Amniotic stem cell (primary cell): ENCODE data around the gene ABCB8.

ENCODE experiments used
- DNase-seq: peaks from one replicate; lab custom pipeline; 2025; lab: John Stamatoyannopoulos, UW

ABCB8 gene

DNA sequence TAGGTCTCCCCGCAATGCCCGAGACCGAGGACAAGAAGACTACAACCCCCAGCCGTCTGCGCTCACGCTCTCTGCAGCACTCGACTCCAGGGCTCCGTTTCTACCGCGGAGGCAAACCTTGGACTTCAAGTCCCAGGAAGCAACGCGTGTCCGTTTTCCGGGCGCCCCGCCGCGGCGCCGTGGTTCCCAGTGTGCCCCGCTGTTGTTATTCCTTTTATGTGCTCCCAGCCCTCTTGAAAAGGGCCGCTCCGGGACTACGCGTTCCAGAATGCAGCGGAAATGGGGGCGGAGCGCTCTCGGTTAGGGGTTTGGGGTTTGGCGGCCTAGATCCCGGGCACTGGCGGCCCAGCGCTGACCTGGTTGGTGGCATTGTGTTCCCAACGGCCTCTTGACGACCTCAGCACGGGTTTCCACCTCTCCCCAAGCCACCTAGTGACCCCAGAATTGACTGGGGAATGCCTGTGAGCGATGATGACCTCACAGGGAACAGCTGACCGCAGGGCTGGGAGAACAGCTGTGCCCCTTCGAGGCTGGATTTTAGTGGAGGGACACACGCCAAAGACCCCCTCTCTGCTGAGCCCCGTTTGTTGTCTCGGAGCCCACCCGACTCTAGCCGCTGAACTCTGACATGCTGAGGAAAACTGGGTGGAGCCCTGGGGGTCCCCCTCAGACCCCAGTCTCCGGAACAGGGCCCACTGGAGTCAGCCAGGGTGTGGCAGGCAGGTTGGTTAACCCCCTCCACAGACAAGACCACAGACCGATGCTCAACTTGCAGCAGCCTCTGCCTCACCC is 29.9 kb downstream of the ABCB8 start:
- DNase-seq: peak; percentile 99

DNA sequence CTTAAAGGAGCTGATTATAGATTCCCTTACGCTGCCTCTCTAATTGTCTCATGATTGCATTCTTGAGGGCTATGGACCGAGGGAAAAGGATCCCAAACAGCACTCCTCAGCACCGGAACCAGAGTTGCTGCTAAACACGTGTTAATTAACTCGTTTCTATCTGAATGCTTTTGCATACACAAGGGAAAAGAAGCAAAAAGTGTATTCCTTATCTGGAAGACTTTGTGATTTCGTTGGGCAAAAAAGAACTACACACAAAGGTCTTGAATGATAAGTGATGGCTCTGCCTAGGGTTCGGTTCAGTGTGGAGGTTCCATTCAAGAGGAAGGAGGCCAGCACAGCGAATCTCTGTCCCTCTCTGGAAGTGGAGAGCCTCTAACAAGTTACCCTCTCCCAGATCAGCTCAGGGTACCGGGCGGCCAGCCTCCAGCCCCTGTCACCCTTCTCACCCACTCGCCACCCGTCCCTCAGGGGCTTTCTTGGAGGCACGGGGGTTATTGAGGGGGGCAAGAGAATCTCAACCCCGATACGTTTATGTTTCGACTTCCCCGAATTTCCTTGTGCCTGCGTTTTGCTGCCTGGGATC is 30.6 kb downstream of the ABCB8 start:
- no peak for DNase-seq

DNA sequence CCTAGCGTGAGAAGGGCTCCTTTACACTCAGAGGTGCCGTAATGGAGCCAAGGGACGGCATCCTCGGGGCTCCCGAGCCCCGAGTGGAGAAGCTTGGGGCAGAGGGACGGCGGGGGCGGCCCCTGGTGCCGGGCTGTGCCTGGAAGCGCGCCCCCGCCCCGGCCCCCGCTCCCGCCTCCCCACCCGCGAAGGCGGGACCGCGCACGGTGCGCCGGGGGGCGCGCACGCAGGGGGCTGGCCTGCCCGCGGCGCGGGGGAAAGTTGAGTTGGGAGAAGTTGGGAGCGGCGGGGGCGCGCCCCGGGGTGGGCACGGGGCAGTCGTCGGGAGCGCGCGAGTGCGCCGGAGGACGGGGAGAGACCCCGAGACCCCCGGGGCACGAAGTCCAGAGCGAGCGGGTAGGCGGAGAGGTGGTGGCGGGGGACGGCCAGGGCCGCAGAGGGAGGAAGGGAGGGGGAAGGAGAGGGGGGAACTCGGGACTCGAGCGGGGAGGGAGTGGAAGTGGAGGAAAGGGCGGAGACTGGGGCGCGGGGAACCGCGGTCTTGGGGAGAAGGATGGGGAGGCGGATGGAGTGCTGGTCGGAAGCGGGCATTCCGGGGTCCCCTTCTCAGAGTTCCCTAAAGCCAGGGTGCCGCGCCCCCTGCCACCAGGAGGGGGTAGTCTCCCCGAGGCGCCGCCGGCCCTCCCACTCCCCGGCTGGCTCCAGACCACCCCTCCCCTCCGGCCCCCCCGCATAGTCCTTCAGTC is 31.3 kb downstream of the ABCB8 start, which contains the start of gene SLC4A2:
Gene SLC4A2 (plus strand): TSS at position 223 of the 746 bp plus-strand sequence. CDS start 2,399 bp downstream, outside the sequence.
- peak; percentile 51 for DNase-seq

DNA sequence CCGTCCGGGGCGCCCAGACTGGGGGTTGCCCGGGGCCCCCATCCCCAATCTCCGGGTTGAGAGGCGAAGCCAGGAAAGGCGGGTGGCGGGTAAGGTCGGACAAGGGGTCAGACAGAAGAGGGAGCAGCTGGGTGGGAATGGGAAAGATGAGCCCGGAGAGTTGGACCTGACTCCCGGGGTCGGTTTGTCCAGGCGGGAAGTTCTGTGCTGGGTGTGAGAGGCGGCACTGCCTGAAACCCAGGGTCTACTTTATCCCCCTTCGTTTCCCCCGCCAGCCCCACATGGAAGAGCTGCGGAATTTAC is 31.8 kb downstream of the ABCB8 start:
- no peak for DNase-seq

- no peak for DNase-seq
These were observed 32.4 kb downstream of the ABCB8 start for GRCh38 chr7:151060416-151061212.

- no peak for DNase-seq
These were observed 33.2 kb downstream of the ABCB8 start for GRCh38 chr7:151061213-151062110.

DNA sequence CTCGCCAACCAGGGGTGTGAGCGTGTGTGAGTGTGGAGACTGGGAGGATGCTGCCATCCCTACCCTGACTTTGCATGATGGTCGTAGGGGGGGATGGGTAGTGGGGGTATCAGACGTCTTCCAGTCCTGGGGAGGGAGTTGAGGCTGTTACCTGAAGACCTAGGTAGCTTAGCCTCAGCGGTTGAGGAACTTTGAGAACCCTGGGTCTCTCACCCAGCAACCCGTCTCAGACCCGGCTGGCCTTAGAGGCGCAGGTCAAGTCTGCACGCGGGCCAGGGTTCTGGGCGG is 33.8 kb downstream of the ABCB8 start:
- no peak for DNase-seq

GRCh38 chr7:151062399-151063211 is 34.4 kb downstream of the ABCB8 start:
- no peak for DNase-seq

DNA sequence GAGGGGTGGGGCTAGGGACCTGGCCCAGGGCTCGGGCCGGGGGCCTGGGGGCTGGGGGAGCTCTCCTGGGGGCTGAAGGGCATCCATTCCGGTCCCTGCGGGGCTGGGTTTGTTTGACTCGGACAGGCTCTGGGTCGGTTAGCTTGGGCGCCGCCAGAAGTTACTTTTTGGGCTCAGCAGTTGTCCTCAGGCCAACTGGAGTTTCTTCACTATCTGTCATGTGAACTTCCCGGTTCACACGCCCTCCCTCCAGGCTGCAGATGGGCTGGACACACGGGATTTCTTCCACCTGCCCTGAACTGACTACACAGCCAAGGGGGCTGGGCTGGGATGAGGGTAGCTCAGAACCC is 34.9 kb downstream of the ABCB8 start:
- DNase-seq: no peak

DNA sequence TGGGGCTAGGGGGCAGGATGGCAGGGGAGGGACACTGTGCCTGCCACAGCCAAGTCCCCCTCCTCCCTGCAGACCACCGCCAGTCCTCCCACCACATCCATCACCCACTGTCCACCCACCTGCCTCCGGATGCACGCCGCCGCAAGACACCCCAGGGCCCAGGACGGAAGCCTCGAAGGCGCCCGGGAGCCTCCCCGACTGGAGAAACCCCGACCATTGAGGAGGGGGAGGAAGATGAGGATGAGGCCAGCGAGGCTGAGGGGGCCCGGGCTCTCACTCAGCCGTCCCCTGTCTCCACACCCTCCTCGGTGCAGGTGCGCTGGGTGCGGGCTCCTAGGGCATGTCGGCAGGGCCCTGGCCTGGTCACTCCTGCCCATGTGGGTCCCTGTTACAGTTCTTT is 36.2 kb downstream of the ABCB8 start:
- DNase-seq: no peak

DNA sequence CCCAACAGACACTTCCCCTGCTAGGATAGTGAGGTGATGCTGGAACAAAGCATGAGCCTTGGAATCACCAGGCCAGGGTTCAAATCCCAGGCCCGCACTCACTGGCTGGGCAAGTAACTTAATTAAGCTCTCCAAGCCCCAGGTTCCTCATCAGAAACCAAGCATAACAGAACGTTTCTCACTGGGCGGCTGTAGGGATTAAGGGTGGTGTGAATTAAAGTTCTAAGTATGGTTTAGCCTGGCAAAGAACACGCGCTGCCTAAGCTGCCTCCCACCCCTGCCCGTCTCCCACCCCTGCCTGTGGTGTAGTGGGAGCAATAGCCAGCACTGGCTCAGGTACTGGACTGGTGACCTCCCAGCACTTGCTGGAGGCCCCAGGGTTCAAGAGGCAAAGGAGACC is 36.7 kb downstream of the ABCB8 start:
- DNase-seq: no peak

DNA sequence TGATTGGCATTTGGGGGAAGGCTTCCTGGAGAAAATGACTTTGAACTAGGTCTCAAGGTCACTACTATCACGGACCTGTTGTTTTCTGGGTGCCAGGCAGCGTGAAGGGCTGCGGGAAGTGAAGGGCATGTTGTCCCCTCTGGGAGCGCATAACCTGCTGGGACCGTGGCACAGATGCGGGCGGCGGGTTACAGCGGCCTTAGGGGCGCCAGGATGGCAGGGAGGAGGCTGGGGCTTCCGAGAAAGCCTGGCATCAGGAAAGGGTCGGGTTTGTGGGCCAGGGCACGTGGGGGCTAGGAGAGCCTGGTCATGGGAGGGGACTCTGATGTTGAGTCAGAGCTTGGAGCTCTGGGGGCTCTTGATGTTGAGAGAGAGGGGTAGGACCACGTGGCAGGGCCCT is 37.3 kb downstream of the ABCB8 start:
- DNase-seq: no peak

GRCh38 chr7:151066273-151066974 is 38.2 kb downstream of the ABCB8 start:
- no peak for DNase-seq

DNA sequence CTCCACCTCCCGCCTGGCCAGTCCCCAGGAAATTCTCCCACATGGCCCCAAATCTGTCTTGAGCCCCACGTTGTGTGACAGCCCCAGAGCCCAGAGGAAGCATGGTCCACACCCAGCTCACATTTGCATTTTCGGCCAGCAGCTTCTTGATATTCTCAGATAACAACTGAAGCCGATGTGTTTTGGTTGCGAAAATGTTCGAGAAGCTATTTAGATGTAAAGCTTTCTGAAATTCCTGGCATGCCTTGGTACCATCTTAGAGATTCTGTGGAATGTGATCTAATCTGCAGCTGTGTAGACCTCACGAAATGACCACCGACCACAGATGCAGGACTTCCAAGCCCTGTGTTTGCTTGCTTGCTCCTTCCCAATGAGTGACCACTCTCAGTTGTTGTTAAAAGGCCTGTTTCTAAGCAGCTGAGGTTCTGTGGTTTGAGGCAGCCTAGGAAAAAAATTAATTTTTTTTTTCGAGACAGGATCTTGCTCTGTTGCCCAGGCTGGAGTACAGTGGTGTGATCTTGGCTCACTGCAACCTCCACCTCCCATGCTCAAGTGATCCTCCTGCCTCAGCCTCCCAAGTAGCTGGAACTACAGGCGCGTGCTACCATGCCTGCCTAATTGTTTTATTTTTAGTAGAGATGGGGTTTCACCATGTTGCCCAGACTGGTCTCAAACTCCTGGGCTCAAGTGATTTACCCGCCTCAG is 40.0 kb downstream of the ABCB8 start:
- no peak for DNase-seq

- DNase-seq: no peak
These were observed 41.8 kb downstream of the ABCB8 start for GRCh38 chr7:151069841-151070573.

DNA sequence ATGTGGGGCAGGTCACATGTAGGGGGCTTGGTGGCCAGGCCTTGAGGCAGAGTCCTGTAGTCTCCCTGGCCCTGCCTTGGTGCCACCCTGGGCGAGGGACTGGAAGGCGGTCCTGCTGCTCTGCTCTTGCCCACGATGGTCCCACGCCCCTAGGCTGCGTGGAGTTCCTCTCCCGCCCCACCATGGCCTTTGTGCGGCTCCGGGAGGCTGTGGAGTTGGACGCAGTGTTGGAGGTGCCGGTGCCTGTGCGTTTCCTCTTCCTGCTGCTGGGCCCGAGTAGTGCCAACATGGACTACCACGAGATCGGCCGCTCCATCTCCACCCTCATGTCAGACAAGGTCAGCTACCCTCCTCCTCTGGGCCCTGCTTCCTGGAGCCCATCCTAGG is 42.3 kb downstream of the ABCB8 start:
- DNase-seq: no peak

GRCh38 chr7:151071032-151071866 is 43.0 kb downstream of the ABCB8 start:
- no peak for DNase-seq

- no peak for DNase-seq
These were observed 45.7 kb downstream of the ABCB8 start for GRCh38 chr7:151073990-151074389.
